ENCODE results near the gene COL4A5. TPM values are rescaled to one million over a fixed set of nuclear protein-coding genes. Genes with fewer than 3 reads are reported as not detected.

The COL4A5 gene

GRCh38 chrX:108740299-108740774 is 300.7 kb downstream of the COL4A5 start:
- no peak overlapping the region for H3K4me2 ChIP-seq (ENCODE audit: insufficient read depth, low read length, poor library complexity, severe bottlenecking)
- no peak overlapping the region for H4K91ac ChIP-seq (ENCODE audit: low read depth, low read length, poor library complexity)
- H2AK5ac ChIP-seq (ENCODE audit: low read depth, low read length), result no peak overlapping the region
- H2AFZ ChIP-seq (ENCODE audit: low read length), result no peak overlapping the region
- no peak overlapping the region for H2BK12ac ChIP-seq (ENCODE audit: low read length)
- no peak overlapping the region for H4K8ac ChIP-seq (ENCODE audit: low read depth, low read length)
- no peak overlapping the region for H3K18ac ChIP-seq (ENCODE audit: low read length)
- no peak overlapping the region for H2BK5ac ChIP-seq (ENCODE audit: low read length)
- no peaks in the 10 kb centered on the region for H3K4me1 ChIP-seq (ENCODE audit: control insufficient read depth in 2 of 2, insufficient read depth in 1 of 2, low read depth in 1 of 2, low read length in 2 of 2)
- H3K79me1 ChIP-seq (ENCODE audit: low read depth, low read length), result no peaks in the 10 kb centered on the region
- no peak overlapping the region for H3K4me3 ChIP-seq (ENCODE audit: low read length in 2 of 2)
- no peak overlapping the region for H2BK15ac ChIP-seq (ENCODE audit: low read length)
- peaks cover 0 to 1% (median 0%) of the 10 kb centered on the region in 3 experiments for H3K27me3 ChIP-seq (ENCODE audit: control insufficient read depth in 3 of 3, insufficient read depth in 3 of 3, low read depth in 1 of 3, low read length in 3 of 3)
- H3K4ac ChIP-seq (ENCODE audit: low read length), result no peak overlapping the region
- H3K9me3 ChIP-seq (replicated peaks in 1 of 2; ENCODE audit: control insufficient read depth in 2 of 2, insufficient read depth in 1 of 2, low read depth in 1 of 2, low read length in 2 of 2), result no peaks in the 10 kb centered on the region
- H3K14ac ChIP-seq (ENCODE audit: low read length), result no peak overlapping the region
- H3K23ac ChIP-seq (ENCODE audit: low read depth, low read length, poor library complexity), result no peak overlapping the region
- no peak overlapping the region for H3K9ac ChIP-seq (ENCODE audit: low read depth, low read length, poor library complexity)
- DNase-seq (ENCODE audit: low spot score), result no peak
- no peaks in the 10 kb centered on the region for H3K36me3 ChIP-seq (replicated peaks in 1 of 2; ENCODE audit: control insufficient read depth in 2 of 2, insufficient read depth in 2 of 2, low read length in 2 of 2)
- no peak overlapping the region for H3K27ac ChIP-seq (replicated peaks; ENCODE audit: low read length)
- no peak overlapping the region for H2BK120ac ChIP-seq (ENCODE audit: low read depth, low read length)
- no CpG with 5 or more reads among the region's 1 CpG for WGBS, 2 donors (ENCODE audit: extremely low coverage in 2 of 2, insufficient read length in 2 of 2, insufficient replicate concordance in 1 of 2)

Small RNA genes within 50 kb of the gene (small RNA-seq; reads per million reads assigned to genes)
- gene RF00019 (ENCODE audit: insufficient read depth), result not detected
